Effector CD4-positive, alpha-beta T cell (primary cell): Measurements from ENCODE around the gene NEB.

ENCODE experiments used
- DNase-seq: peaks from one replicate; pipeline ENCODE4 v3.0.0-alpha.2; 2020
- total RNA-seq: gene quantifications from one replicate; lab custom pipeline; 2026; lab: John Stamatoyannopoulos, UW

NEB gene, protein sequence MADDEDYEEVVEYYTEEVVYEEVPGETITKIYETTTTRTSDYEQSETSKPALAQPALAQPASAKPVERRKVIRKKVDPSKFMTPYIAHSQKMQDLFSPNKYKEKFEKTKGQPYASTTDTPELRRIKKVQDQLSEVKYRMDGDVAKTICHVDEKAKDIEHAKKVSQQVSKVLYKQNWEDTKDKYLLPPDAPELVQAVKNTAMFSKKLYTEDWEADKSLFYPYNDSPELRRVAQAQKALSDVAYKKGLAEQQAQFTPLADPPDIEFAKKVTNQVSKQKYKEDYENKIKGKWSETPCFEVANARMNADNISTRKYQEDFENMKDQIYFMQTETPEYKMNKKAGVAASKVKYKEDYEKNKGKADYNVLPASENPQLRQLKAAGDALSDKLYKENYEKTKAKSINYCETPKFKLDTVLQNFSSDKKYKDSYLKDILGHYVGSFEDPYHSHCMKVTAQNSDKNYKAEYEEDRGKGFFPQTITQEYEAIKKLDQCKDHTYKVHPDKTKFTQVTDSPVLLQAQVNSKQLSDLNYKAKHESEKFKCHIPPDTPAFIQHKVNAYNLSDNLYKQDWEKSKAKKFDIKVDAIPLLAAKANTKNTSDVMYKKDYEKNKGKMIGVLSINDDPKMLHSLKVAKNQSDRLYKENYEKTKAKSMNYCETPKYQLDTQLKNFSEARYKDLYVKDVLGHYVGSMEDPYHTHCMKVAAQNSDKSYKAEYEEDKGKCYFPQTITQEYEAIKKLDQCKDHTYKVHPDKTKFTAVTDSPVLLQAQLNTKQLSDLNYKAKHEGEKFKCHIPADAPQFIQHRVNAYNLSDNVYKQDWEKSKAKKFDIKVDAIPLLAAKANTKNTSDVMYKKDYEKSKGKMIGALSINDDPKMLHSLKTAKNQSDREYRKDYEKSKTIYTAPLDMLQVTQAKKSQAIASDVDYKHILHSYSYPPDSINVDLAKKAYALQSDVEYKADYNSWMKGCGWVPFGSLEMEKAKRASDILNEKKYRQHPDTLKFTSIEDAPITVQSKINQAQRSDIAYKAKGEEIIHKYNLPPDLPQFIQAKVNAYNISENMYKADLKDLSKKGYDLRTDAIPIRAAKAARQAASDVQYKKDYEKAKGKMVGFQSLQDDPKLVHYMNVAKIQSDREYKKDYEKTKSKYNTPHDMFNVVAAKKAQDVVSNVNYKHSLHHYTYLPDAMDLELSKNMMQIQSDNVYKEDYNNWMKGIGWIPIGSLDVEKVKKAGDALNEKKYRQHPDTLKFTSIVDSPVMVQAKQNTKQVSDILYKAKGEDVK (N-terminal part only)
- 6.4 reads per million, percentile 24 among the genes with 10 or more reads in this experiment for total RNA-seq

DNA sequence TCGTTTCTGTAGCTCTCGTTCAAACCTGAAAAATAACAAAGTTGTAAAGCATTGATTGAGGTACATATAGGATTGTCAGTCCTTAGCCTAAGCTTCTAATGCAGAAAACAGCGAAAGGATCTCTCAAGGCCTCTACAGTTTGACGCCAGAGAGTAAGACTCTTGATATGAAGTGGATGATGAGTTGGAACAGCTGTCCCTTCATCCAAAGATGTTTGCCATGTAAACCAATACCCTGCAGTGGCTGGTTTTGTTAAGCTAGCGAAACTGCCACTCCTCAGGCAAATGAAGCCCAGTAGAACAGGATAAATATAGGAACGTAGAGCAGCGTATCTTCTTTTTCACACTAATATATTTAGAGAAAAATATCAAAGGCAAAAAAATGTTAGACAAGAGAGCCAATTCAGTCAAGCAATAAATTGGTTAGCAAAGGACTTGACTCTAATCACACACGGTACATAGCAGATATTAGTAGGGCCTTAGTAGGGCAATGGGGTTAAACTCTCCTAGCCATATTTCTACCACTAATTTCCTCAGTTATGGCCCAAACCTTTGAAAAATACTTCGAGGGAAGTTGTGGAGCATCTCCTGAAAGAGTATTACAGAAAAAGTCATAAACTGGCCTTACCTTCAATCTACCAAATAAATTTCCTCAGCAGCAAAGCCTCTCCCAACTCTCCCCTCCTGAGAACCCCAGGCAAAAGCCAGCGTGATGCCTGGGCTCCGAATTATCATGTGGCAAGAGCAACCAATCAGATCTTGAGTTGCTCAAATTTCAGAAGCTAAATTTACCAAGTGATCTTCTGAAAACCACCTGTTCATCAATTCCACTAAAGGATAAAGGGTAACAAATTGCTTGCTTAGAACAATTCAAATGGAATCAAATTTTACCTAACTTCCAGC lies at the start of gene NEB:
TSS of gene NEB (minus strand) at position 706 of the 902 bp plus-strand sequence. CDS start 1,320 bp downstream, outside the sequence.
- DNase-seq = no peak

DNA sequence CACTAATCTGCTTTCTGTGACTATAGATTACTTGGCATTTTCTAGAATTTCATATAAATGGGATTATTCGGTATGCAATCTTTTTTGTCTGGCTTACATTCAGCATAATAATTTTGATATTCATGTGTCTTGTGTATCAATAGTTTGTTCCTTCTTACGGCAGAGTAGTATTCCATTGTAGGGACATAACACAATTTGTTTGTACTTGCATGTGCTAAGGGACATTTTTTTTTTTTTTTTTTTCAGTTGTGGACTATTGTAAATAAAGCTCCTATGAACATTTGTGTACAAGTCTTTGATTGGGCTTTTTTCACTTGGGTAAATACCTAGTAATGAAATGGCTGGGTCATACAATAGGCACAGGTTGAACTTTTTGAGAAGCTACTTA lies 48.9 kb upstream of the NEB start:
- no peak for DNase-seq

DNA sequence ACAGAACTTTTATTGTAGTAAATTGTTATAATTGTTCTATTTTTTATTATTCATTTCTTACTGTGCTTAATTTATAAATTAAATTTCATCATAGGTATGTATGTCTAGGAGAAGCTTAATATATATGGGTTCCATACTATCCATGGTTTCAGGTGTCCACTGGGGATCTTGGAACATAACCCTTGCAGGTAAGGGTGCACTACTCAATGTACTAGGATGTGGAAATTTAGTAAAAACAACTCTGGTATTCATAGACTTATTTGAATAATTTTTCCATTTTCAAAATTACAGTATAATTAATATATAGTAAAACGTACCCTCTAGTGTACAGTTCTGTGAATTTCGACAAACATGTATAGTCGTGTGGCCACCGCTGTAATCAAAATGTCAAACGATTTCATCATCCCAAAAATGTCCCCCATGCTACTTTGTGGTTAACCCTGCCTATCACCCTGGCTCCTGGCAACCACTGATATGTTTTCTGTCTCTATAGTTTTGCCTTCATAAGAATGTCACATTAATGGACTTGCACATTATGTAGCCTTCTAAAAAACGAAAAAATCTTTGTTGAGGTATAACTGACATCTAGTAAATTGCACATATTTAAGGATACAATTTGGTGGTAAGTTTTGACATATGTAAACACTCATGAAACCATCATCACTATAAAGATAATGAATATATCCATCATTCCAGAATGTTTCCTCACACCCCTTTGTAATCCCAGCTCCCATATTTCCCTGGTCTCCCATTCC lies 48.3 kb upstream of the NEB start:
- no peak for DNase-seq

DNA sequence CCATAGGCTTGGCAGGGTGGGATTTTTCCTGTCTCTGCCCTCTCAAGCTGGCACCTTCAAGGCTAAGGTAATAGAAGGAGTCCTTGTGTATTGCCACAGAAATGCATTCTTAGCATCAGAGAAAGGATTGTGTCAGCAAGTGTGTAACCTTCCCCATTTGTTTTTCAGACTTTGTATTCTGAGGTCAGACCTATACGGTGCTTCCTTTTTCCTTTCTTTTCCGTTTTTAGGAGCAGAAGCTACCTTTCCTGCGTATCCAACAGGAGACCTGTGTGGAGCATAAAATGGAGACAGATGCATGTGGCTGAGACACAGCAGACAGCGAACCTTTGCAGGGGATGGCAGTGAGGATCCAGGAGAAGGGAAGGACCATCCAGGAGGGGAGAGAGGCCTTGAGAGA lies 47.4 kb upstream of the NEB start:
- DNase-seq = no peak

DNA sequence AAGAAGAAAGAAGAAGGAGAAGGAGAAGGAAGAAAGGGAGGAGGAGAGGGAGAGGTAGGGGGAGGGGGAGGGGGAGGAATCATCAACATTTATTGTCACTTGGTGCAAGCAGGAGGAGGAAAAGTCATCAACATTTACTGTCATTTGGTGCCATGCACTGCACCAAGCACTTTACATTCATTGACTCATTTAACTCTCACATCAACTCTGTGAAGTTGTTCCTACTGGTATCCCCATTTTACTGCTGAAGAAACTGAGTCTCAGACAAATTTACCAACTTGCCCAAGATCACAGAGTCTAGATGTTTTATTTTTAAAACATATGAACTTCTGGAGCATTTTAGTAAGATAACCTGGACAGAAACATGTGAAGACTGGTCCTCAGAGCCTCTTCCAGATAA lies 46.7 kb upstream of the NEB start:
- no peak for DNase-seq

DNA sequence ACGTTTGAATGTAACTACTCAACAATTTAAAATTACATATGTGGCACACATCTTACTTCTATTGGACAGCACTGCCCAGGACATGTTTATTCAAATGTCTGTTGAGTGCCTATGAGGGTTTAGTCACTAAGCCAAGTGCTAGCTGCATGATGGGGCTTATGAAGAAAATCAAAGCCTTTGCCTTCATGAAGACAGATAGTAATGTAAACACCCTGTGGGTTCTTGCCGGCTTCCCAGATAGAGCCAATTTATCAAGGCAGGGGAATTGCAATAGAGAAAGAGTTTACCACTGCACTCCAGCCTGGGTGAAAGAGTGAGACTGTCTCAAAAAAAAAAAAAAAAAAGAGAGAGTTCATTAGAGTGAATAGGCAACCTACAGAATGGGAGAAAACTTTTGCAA lies 43.7 kb upstream of the NEB start:
- no peak for DNase-seq

DNA sequence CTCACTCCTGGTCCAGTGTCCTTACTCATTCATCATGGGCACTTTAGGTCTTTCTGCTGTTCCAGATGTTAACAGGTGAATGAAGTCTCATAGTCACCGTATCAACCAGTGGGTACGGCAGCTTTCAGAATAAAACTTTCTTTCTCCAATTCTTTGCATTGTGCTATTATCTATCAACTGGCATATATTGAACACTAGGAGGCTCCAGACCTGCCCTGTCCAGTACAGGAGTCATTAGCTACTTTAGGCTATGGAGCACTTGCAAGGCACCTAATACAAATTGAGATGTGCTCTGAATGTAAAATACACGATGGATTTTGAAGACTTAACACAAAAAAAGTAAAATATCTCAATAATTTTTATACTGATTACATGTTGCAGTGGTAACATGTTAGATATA lies 43.2 kb upstream of the NEB start:
- DNase-seq = no peak

DNA sequence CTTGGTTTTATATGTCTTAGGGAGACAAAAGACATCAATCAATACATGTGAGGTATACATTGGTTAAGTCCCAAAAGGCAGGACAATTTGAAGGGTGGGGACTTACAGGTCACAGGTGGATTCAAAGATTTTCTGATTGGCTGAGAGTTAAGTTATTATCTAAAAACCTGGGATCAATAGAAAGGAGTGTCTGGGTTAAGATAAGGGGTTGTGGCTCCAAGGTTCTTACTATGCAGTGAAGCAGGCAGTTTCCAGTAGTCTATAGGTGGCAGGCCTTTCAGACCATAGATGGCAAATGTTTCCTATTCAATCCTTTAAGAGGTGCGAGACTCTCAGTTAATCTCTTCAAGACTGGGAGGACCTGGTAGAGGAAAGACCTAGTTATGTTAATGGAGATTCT lies 42.1 kb upstream of the NEB start:
- no peak for DNase-seq

DNA sequence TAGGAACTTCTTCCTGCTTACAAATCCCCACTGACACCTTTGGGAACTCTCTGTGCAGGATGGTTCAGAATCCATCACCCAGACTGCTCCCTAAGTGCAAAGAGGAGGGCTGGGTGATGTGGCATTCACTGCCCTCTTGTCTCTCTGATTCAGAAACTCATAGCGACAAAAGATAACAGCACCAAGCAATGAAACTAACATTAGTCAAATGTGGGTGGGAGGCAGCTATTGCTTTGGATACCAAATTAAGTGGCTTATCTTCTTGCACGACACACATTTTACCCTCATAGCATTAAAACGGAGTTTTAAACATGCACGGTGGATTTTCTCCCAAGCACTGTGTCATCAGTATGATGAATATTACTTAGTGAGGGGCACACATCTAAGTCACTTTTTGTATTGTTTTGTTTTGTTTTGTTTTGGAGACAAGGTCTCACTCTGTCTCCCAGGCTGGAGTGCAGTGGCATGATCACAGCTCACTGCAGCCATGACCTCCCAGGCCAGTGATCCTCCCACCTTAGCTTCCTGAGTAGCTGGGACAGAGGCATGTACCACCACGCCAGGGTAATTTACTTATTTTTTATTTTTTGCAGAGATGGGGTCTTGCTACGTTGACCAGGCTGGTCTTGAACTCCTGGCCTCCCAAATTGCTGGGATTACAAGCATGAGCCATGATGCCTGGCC lies 40.9 kb upstream of the NEB start:
- no peak for DNase-seq

DNA sequence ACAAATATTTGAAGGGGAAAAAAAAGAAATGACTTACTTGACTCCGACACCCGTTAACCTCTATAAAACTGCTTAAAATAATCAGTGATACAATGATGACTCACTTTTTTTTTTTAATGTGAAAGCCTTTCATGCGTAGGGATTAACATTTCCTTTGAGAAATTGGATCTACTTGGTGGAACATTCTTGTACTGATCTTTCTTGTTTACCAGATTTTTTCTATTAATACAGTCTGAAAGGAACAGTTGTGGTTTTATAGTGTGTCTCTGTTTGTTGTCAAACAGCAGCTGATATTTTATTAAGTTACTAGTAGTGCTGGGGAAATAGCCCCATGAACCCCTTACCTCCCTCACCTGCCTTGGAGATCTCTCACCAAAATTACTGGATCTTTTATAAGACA lies 40.2 kb upstream of the NEB start:
- no peak for DNase-seq

DNA sequence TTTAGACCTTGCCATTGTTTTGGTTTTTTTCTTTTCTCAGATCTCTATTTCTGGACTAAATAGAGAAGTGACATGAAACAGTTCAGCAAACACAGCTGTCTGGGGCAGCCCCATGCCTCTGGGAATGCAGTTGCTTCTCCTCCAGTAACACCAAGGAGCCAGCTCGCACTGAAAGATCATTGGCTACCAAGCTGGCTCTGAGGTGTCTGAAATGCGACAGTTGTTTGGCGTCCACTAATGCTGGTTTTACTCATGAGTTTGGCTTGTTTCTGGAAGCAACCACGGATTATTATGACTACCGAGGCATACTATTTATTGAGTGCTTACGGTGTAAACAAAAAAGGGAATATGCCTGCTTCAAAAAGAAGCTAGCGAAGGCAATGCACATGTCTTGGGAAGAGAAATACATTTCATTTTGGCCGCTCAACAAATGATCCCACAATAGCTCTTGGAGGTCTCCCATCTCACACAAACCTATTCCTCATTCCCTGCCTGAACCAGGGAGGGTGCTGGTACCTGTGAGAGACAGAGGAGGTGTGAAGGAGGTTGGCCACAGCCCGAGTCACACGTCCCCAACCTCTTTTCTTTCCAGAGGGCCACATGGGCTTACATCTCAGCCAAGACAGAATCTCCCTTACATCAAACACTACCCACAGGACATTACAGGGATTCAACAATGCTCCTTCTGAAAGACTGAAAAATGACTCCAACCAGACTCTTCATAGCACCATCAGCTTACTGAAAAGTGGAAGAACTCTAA lies 37.5 kb upstream of the NEB start:
- no peak for DNase-seq

DNA sequence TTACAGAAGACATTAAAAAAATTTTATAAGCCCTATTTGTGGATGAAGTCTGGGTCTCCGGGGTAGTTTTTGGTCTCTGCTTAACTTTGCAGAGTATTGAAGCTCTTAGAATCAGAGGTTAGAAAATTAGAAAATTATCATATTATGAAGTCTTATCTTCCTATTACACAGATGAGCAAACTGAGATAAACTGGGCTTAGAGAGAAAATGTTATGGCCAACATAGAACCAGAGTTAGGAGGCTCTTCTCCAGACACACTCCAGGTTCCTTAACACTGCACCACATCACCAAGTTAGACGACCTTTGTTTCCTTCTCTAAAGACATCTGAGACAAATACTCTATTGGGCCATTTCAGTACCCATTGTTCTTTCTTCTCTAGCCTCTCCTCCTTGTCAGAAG lies 36.7 kb upstream of the NEB start:
- no peak for DNase-seq

DNA sequence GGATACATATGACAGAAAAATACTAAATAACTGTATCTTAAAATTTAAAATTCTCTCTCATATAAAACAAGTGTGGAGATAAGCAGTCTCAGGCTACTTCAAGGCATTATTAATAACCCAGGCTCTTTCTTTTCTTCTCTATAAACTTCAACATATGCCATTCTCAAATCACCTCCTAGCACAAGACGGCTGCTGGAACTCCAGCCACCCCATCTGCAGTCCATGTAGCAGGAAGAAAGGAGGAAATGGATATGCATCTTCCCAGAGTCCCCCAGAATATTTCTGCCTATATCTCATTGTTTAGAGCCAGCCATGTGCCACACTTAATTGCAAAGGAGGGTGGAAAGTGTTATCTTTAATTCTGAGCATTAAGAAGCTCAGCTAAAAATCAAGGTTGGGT lies 35.3 kb upstream of the NEB start:
- no peak for DNase-seq

DNA sequence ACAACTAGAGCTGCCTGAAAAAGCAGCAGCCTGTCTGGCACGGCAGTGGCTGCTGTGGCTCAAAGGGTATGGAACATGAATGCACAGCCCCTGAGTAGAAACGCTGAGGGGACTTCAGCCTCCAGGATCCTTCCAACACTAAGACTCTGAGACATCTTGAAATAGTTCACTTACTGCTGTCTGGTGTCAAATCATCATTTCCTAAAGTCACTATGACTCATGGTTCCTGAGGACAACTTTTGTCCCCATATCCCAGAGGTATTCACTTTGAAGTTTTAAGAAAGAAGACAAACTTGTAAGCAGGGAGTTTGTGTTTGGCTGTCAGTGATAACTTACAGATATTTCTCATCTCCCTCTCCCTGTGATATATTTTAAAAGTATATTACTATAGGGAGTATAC lies 33.3 kb upstream of the NEB start:
- DNase-seq = no peak

DNA sequence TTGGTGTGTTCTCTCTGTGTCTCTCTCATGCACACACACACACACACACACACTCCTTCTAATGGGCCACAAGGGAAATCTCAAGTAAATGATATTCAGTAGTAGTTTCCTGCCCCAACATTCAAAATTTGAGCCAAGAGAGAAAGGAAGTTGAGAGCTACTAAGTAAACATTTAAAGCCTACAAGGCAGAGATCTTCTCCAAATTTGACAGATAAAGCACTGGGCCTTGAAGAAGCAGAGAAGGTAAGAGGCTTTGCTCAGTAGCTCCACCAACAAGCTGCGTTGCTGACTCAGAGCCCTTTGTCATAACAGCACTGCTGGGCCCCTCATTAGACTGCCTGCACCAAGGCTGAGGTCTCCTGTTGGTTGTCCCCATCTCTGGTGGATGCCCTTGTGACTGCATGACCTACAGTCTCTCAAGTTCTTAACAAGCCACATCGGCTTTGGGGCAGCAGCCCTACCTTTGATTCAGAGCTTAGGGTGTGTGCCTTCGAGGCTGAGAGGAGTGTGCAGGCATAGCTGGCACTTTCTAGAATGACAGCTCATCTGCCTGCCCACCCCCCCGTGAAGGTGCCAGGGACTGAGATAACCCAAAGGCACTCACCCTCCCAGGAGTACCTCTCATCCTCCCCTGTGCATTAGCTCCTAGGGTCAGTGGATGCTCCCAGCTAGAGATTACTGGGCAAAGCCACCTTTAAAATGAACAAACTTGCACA lies 32.3 kb upstream of the NEB start:
- no peak for DNase-seq

DNA sequence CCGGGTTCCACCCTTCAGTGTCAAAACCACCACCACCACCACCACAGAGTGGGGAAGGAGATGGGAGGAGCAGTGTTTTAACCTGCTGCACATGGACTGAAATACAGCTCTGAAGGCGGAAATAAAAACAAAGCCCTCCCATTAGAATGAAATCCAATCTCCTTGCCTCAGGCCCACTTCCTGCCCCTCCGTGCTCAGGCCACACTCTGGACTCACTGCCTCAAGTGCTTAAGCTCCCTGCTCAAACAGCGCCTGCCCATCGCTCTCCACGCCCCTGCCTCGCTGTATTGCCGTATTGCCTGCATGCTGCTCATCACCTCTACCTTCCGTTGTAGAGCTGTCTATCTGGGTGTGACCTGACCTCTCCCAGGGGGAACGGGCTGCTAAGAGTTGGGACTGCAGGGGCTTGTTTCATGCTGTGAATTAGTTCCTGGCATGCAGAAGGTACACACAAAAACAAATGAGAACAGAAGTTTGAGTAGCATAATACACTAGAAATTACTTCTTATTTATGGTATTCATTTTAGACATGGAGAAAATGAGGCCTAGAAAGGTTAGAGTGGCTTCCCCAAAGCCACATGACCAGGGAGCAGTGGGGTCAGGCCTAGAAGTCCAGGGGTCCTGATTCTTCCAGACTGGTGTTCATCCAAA lies 31.6 kb upstream of the NEB start:
- DNase-seq = no peak

DNA sequence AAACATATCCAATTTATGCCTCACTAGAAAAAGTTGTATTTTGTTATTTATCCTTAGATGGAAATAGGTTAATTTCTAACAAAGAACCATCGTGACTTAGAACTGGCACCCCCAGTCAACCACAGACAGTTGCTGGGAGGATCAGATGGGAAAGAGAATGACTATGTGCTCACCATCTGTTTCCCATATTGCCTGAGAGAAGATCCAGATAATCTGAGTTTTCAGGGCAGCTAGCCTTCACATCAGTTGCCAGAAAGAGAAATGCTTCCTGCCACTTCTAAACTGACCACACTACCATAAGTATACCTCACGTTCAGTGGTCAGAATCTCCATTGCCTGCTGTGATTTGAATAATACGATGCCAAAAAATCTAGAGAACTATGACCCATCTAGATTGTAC lies 28.4 kb upstream of the NEB start:
- DNase-seq = no peak

DNA sequence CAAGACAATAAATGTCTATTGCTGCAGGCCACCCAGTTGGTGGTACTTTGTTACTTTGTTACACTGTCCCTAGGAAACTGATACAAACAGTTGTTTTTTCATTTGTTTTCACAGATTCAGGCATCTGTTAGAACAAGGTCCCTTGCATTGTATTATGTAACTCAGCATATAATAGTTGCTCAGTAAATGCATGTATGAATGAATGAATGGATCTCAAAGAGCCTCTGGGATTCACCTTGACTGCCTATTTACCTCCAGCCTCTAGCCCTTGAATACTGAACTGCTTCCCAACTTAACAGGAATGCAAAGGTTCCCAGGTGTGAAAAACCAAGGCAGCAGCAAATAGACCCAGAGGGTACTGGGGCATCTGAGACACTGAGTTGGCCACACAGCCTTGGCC lies 27.4 kb upstream of the NEB start:
- DNase-seq = no peak

DNA sequence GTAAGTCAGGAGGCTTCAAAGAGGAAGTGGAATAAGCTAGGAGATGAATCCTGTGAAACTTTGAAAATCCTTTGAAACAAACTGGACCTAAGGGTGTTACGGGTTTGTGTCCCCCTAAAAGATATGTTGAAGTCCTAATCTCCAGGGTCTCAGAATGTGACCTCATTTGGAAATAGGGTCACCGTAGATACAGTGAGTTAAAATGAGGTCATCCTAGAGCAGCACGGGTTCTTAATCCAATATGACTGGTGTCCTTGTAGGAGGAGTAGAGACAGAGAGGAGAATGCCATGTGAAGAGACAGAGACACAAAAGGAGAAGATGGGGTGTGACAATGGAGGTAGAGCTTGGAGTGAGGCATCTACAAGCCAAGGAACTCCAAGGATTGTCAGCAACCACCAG lies 26.9 kb upstream of the NEB start:
- DNase-seq = no peak
